ENCODE data around the gene PITPNC1.
A peak's percentile ranks its signal among the peaks of the same experiment; 100 is the strongest.
"Not testable (repeated sequence)": the region's sequence is repeated elsewhere in the genome, so short reads cannot be mapped to it uniquely, and the experiment has no call there.

The PITPNC1 gene

GRCh38 chr17:67492824-67493517 is 115.9 kb downstream of the PITPNC1 start:
- H3K27ac ChIP-seq = peak overlapping the region in 1 of 21 experiments; percentile 43
- H3K4me3 ChIP-seq = no peak overlapping the region

GRCh38 chr17:67493812-67494211 is 116.7 kb downstream of the PITPNC1 start:
- H3K27ac ChIP-seq = no peak overlapping the region
- H3K4me3 ChIP-seq = no peak overlapping the region

- not testable (repeated sequence) for H3K27ac ChIP-seq, H3K4me3 ChIP-seq
Measured at GRCh38 chr17:67495534-67495933, 118.5 kb downstream of the PITPNC1 start.

- no peak overlapping the region for H3K27ac ChIP-seq
- H3K4me3 ChIP-seq = no peak overlapping the region
Measured at GRCh38 chr17:67496286-67496685, 119.2 kb downstream of the PITPNC1 start.

- no peak overlapping the region for H3K27ac ChIP-seq
Measured at GRCh38 chr17:67499685-67500084, 122.6 kb downstream of the PITPNC1 start.

GRCh38 chr17:67500261-67500660 is 123.2 kb downstream of the PITPNC1 start:
- Histone ChIP-seq H3K27ac (no peak overlapping the region), H3K4me3 (no peak overlapping the region)

More at GRCh38 chr17:67499685-67500084, 122.6 kb downstream of the PITPNC1 start:
- no peak overlapping the region for H3K4me3 ChIP-seq

GRCh38 chr17:67500677-67501300 is 123.7 kb downstream of the PITPNC1 start:
- Histone ChIP-seq H3K27ac (no peak overlapping the region), H3K4me3 (no peak overlapping the region)

- Histone ChIP-seq H3K27ac (no peak overlapping the region), H3K4me3 (no peak overlapping the region)
Measured at GRCh38 chr17:67502151-67502550, 125.1 kb downstream of the PITPNC1 start.

- no peak overlapping the region for H3K4me3 ChIP-seq
- no peak overlapping the region for H3K27ac ChIP-seq
Measured at GRCh38 chr17:67503184-67503583, 126.1 kb downstream of the PITPNC1 start.

- Histone ChIP-seq H3K27ac (no peak overlapping the region), H3K4me3 (no peak overlapping the region)
Measured at GRCh38 chr17:67503739-67504138, 126.7 kb downstream of the PITPNC1 start.

- no peak overlapping the region for H3K27ac ChIP-seq
- no peak overlapping the region for H3K4me3 ChIP-seq
Measured at GRCh38 chr17:67504182-67504581, 127.1 kb downstream of the PITPNC1 start.

GRCh38 chr17:67506966-67507365 is 129.9 kb downstream of the PITPNC1 start:
- Histone ChIP-seq H3K4me3 (no peak overlapping the region), H3K27ac (no peak overlapping the region)

- no peak overlapping the region for H3K4me3 ChIP-seq
- peak overlapping the region in 3 of 21 experiments; percentile 21 to 39 (median 29) for H3K27ac ChIP-seq
Measured at GRCh38 chr17:67509390-67510287, 132.6 kb downstream of the PITPNC1 start.

GRCh38 chr17:67511012-67511411 is 133.9 kb downstream of the PITPNC1 start:
- no peak overlapping the region for H3K27ac ChIP-seq

GRCh38 chr17:67511804-67512203 is 134.7 kb downstream of the PITPNC1 start:
- Histone ChIP-seq H3K4me3 (no peak overlapping the region), H3K27ac (no peak overlapping the region)

More at GRCh38 chr17:67511012-67511411, 133.9 kb downstream of the PITPNC1 start:
- no peak overlapping the region for H3K4me3 ChIP-seq

GRCh38 chr17:67514998-67515397 is 137.9 kb downstream of the PITPNC1 start:
- H3K4me3 ChIP-seq = no peak overlapping the region
- no peak overlapping the region for H3K27ac ChIP-seq

GRCh38 chr17:67515490-67516083 is 138.5 kb downstream of the PITPNC1 start:
- H3K27ac ChIP-seq = no peak overlapping the region
- no peak overlapping the region for H3K4me3 ChIP-seq

- not testable (repeated sequence) for H3K27ac ChIP-seq, H3K4me3 ChIP-seq
Measured at GRCh38 chr17:67516571-67516970, 139.5 kb downstream of the PITPNC1 start.

GRCh38 chr17:67517325-67517724 is 140.2 kb downstream of the PITPNC1 start:
- H3K4me3 ChIP-seq = no peak overlapping the region
- no peak overlapping the region for H3K27ac ChIP-seq

GRCh38 chr17:67518876-67519275 is 141.8 kb downstream of the PITPNC1 start:
- H3K27ac ChIP-seq = peak overlapping the region in 1 of 21 experiments; percentile 16
- H3K4me3 ChIP-seq = no peak overlapping the region
